HEK293 (cell line): ENCODE results near the gene RAI14.

Source experiments
- CTCF ChIA-PET: fragments of 350-600 bp; formaldehyde crosslinking; extraction: SDS; loops from one replicate; lab custom pipeline; 2021; ENCODE audit warnings: antibody characterized with exemption; lab: Yijun Ruan, JAX
- POLR2A ChIA-PET: fragments of 300-600 bp; formaldehyde crosslinking; extraction: SDS; loops from one replicate; lab custom pipeline; 2020; ENCODE audit warnings: antibody characterized with exemption, inconsistent platforms; lab: Yijun Ruan, JAX
- H3K27ac ChIP-seq: fragments of 200-500 bp; sonication (Bioruptor generic); 2 replicates; pipeline ENCODE4 v1.5.1; 2014; ENCODE audit warnings: low read depth, low read length, control low read depth, inconsistent platforms; ENCODE audit errors: extremely low read depth
- H3K36me3 ChIP-seq, 2 experiments: fragments of 200-500 bp in 1 of 2; sonication (Bioruptor generic) in 1 of 2; 1 replicate in 1 of 2; 2 replicates in 1 of 2; pipeline ENCODE4 v1.5.1; 2014 to 2017; ENCODE audit warnings: inconsistent platforms in 2 of 2, low read length in 2 of 2; ENCODE audit not compliant: control insufficient read depth in 2 of 2, insufficient read depth in 1 of 2
- H3K4me1 ChIP-seq: fragments of 200-500 bp; sonication (Bioruptor generic); 2 replicates; pipeline ENCODE4 v1.5.1; 2014; ENCODE audit warnings: mild to moderate bottlenecking, low read length, inconsistent platforms; ENCODE audit not compliant: control insufficient read depth, insufficient read depth
- H3K4me3 ChIP-seq: 2 replicates; pipeline ENCODE4 v1.5.1; 2011; ENCODE audit warnings: low read depth, mild to moderate bottlenecking, control low read depth, low read length, moderate library complexity
- H3K9me3 ChIP-seq: fragments of 200-500 bp; sonication (Bioruptor generic); 2 replicates; pipeline ENCODE4 v1.5.1; 2014; ENCODE audit warnings: low read depth, low read length, inconsistent platforms; ENCODE audit not compliant: control insufficient read depth, insufficient read depth
- CTCF ChIP-seq: fragments of 450-650 bp; formaldehyde crosslinking; IDR thresholded peaks from 2 replicates; pipeline ENCODE4 v1.5.1; 2016; ENCODE audit warnings: missing biosample characterization, missing genetic modification characterization
- ELK4 ChIP-seq: IDR thresholded peaks from 2 replicates; pipeline ENCODE4 v1.6.1; 2011; ENCODE audit warnings: mild to moderate bottlenecking, low read depth, low read length, borderline replicate concordance
- KLF1 ChIP-seq: fragments of 450-650 bp; formaldehyde crosslinking; IDR thresholded peaks from 2 replicates; pipeline ENCODE4 v1.5.1; 2016; ENCODE audit warnings: missing biosample characterization, missing genetic modification characterization
- SCRT1 ChIP-seq: fragments of 450-650 bp; formaldehyde crosslinking; IDR thresholded peaks from 2 replicates; pipeline ENCODE4 v1.5.1; 2016; ENCODE audit warnings: missing biosample characterization, missing genetic modification characterization, borderline replicate concordance
- TCF7L2 ChIP-seq: IDR thresholded peaks from 2 replicates; pipeline ENCODE4 v1.6.1; 2011; ENCODE audit warnings: low read depth, mild to moderate bottlenecking, inconsistent platforms, low read length, moderate library complexity, borderline replicate concordance
- ZNF121 ChIP-seq: fragments of 450-650 bp; formaldehyde crosslinking; IDR thresholded peaks from 2 replicates; pipeline ENCODE4 v1.5.1; 2016; ENCODE audit warnings: missing biosample characterization, missing genetic modification characterization
- ZNF184 ChIP-seq: fragments of 450-650 bp; IDR thresholded peaks from 2 replicates; pipeline ENCODE4 v1.5.1; 2018; ENCODE audit warnings: missing biosample characterization, mild to moderate bottlenecking, missing genetic modification characterization
- ZNF214 ChIP-seq: fragments of 450-650 bp; formaldehyde crosslinking; IDR thresholded peaks from 2 replicates; pipeline ENCODE4 v1.5.1; 2017; ENCODE audit warnings: missing biosample characterization, mild to moderate bottlenecking, missing genetic modification characterization, borderline replicate concordance
- ZNF239 ChIP-seq: fragments of 450-650 bp; formaldehyde crosslinking; IDR thresholded peaks from 2 replicates; pipeline ENCODE4 v1.5.1; 2016; ENCODE audit warnings: missing biosample characterization, missing genetic modification characterization
- ZNF280D ChIP-seq: fragments of 450-650 bp; formaldehyde crosslinking; IDR thresholded peaks from 2 replicates; pipeline ENCODE4 v1.5.1; 2016; ENCODE audit warnings: missing biosample characterization, missing genetic modification characterization
- ZNF292 ChIP-seq: fragments of 450-650 bp; formaldehyde crosslinking; IDR thresholded peaks from 2 replicates; pipeline ENCODE4 v1.5.1; 2016; ENCODE audit warnings: low read depth, missing biosample characterization, missing genetic modification characterization, borderline replicate concordance
- ZNF366 ChIP-seq: fragments of 450-650 bp; formaldehyde crosslinking; conservative IDR thresholded peaks from 2 replicates; pipeline ENCODE4 v1.5.1; 2016; ENCODE audit warnings: missing biosample characterization, missing genetic modification characterization
- ZNF391 ChIP-seq: fragments of 450-650 bp; formaldehyde crosslinking; IDR thresholded peaks from 2 replicates; pipeline ENCODE4 v1.5.1; 2016; ENCODE audit warnings: low read depth, missing biosample characterization, missing genetic modification characterization, borderline replicate concordance
- ZNF501 ChIP-seq: fragments of 450-650 bp; formaldehyde crosslinking; IDR thresholded peaks from 2 replicates; pipeline ENCODE4 v1.5.1; 2016; ENCODE audit warnings: missing biosample characterization, missing genetic modification characterization
- ZNF549 ChIP-seq: fragments of 450-650 bp; IDR thresholded peaks from 2 replicates; pipeline ENCODE4 v1.5.1; 2018; ENCODE audit warnings: missing biosample characterization, missing genetic modification characterization, mild to moderate bottlenecking, inconsistent platforms, moderate library complexity
- ZNF624 ChIP-seq: fragments of 450-650 bp; formaldehyde crosslinking; IDR thresholded peaks from 2 replicates; pipeline ENCODE4 v1.5.1; 2017; ENCODE audit warnings: missing biosample characterization, missing genetic modification characterization
- ZNF629 ChIP-seq: fragments of 450-650 bp; formaldehyde crosslinking; IDR thresholded peaks from 2 replicates; pipeline ENCODE4 v1.5.1; 2017; ENCODE audit warnings: missing biosample characterization, missing genetic modification characterization
- ZNF677 ChIP-seq: fragments of 450-650 bp; IDR thresholded peaks from 2 replicates; pipeline ENCODE4 v1.5.0; 2018; ENCODE audit warnings: missing biosample characterization, mild to moderate bottlenecking, missing genetic modification characterization, moderate library complexity

RAI14 gene

GRCh38 chr5:34648039-34648839 lies 7.9 kb upstream of the RAI14 start:
- TF ChIP-seq ZNF549 (tag by site-specific recombination): peak; percentile 93
- no peak for TF ChIP-seq CTCF
- TF ChIP-seq TCF7L2: no peak
- TF ChIP-seq ZNF501: no peak
- TF ChIP-seq SCRT1 (tag by site-specific recombination): no peak
- TF ChIP-seq KLF1: no peak
- H3K36me3 ChIP-seq: no peaks in the 10 kb centered on the region
- no peaks in the 10 kb centered on the region for H3K4me1 ChIP-seq
- ChIA-PET CTCF (no interaction called here), POLR2A (no interaction called here)
- H3K4me3 ChIP-seq: no peak overlapping the region
- no peak overlapping the region for H3K27ac ChIP-seq
- no peaks in the 10 kb centered on the region for H3K9me3 ChIP-seq

- Histone ChIP-seq H3K9me3 (no peaks in the 10 kb centered on the region), H3K36me3 (no peaks in the 10 kb centered on the region), H3K27ac (no peak overlapping the region), H3K4me3 (no peak overlapping the region), H3K4me1 (no peaks in the 10 kb centered on the region)
- POLR2A ChIA-PET: no interaction called here
- TF ChIP-seq ZNF677 (tag by site-specific recombination) (no peak), ZNF280D (no peak), ZNF121 (tag by site-specific recombination) (no peak), ZNF624 (tag by site-specific recombination) (no peak), ZNF549 (tag by site-specific recombination) (no peak), ZNF366 (tag by site-specific recombination) (no peak), ZNF292 (tag by site-specific recombination) (no peak), ZNF214 (tag by site-specific recombination) (no peak), ZNF239 (no peak), ZNF629 (tag by site-specific recombination) (no peak), ELK4 (no peak), ZNF391 (tag by site-specific recombination) (no peak), ZNF184 (no peak)
- CTCF ChIA-PET: no interaction called here
Measured at GRCh38 chr5:34648840-34649158, 7.3 kb upstream of the RAI14 start.
